ENCODE measurements around the gene PSME1.

Gene PSME1

DNA sequence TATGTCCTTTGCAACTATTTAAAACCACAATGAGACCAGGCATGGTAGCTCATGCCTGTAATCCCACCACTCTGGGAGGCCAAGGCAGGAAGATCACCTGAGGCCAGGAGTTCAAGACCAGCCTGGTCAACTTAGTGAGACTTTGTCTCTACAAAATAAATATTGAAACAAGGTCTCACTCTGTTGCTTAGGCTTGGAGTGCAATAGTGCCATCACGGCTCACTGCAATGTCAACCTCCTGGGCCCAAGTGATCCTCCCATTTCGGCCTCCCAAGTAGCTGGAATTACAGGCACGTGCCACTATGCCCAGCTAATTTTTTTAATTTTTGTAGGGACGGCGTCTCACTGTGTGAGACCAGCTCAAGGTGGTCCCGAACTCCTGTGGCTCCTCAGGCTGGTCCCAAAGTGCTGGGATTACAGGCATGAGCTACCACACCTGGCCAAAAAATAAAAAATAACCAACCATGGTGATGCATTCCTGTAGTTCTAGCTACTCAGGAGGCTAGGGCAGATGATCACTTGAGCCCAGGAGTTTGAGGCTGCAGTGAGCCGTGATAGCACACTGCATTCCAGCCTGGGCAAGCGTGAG lies 6.5 kb upstream of the PSME1 start:
- Histone ChIP-seq H3K27ac (ENCODE audit: poor library complexity, severe bottlenecking) (no peak overlapping the region), H3K36me3 (ENCODE audit: low read depth) (no peaks in the 10 kb centered on the region), H3K4me3 (ENCODE audit: severe bottlenecking) (no peak overlapping the region), H3K4me1 (ENCODE audit: insufficient read depth, poor library complexity, severe bottlenecking) (peaks cover 5% of the 10 kb centered on the region), H3K27me3 (ENCODE audit: insufficient read depth, poor library complexity, severe bottlenecking) (no peaks in the 10 kb centered on the region), H3K9me3 (ENCODE audit: severe bottlenecking) (no peaks in the 10 kb centered on the region)
- DNase-seq (ENCODE audit: low spot score) = no peak
- ATAC-seq (ENCODE audit: low read depth) = no peak
- TF ChIP-seq, protein P1, sequence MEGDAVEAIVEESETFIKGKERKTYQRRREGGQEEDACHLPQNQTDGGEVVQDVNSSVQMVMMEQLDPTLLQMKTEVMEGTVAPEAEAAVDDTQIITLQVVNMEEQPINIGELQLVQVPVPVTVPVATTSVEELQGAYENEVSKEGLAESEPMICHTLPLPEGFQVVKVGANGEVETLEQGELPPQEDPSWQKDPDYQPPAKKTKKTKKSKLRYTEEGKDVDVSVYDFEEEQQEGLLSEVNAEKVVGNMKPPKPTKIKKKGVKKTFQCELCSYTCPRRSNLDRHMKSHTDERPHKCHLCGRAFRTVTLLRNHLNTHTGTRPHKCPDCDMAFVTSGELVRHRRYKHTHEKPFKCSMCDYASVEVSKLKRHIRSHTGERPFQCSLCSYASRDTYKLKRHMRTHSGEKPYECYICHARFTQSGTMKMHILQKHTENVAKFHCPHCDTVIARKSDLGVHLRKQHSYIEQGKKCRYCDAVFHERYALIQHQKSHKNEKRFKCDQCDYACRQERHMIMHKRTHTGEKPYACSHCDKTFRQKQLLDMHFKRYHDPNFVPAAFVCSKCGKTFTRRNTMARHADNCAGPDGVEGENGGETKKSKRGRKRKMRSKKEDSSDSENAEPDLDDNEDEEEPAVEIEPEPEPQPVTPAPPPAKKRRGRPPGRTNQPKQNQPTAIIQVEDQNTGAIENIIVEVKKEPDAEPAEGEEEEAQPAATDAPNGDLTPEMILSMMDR (IDR thresholded peaks at IDR 0.05; ENCODE audit: poor library complexity, severe bottlenecking) = no peak

DNA sequence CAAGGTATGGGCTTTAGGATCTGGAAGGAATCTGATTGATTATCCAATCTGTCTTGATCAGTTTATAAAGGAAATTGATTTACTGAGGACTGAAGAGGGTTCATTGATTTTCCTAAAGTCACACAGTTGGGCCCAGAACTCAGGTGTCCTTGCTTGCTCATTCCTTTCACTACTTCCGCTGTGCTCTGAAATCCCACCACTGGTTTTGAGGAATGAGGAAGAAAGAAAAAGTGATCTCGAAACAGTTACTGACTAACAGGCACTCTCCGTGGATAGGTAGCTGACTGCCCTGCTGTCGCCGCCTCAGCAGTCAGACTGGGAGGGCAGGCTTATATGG lies 5.6 kb upstream of the PSME1 start, which contains the start of gene FITM1:
FITM1 (plus strand) TSS at position 280 of the 337 bp plus-strand sequence. CDS start 905 bp downstream, outside the sequence.
- H3K27me3 ChIP-seq (ENCODE audit: insufficient read depth, poor library complexity, severe bottlenecking) = no peaks in the 10 kb centered on the region
- peaks cover 5% of the 10 kb centered on the region for H3K4me1 ChIP-seq (ENCODE audit: insufficient read depth, poor library complexity, severe bottlenecking)
- DNase-seq (ENCODE audit: low spot score) = no peak
- TF ChIP-seq, protein P1 (IDR thresholded peaks at IDR 0.05; ENCODE audit: poor library complexity, severe bottlenecking) = no peak
- H3K27ac ChIP-seq (ENCODE audit: poor library complexity, severe bottlenecking) = no peak within 1 kb of the TSS
- ATAC-seq (ENCODE audit: low read depth) = no peak
- H3K4me3 ChIP-seq (ENCODE audit: severe bottlenecking) = no peak within 1 kb of the TSS
- no peaks in the 10 kb centered on the region for H3K9me3 ChIP-seq (ENCODE audit: severe bottlenecking)
- H3K36me3 ChIP-seq (ENCODE audit: low read depth) = no peaks in the 10 kb centered on the region

DNA sequence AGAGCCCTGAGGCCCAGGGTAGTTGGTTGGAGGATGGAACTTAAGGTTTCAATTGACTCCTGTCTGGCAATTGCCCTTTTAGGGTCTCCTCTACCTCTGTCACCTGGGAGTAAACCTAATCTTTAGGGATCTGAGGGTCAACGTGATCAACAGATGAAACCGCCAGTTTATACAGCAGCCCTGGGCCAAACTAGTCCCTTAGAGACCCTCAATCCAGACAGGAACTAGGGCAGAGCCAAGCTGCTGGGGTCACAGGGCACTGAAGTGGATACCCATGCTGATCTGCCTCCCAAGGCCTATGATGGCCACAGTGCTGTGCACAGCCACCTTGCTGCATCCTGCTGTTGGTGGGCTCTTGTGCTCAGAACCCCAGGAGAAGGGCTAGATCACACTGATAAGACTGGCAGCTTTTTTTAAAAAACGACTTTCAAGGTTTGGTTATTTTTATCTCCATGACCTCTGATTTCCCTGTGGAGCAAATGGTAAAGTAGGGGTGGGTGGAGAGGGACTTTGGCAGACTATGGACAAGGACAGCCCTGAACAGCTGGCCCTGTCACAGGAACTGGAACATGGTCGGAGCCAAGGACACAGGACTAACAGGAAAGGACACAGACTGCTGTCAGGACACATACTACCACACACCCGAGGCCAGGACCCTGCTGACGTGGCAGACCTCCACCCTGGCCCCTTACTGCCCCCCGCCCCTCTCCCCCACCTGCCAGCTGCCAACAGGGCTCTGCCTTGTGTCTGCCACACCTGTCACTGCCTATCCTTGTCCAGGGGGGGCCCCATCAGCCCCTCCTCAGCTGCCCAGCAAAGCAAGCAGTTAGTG lies 5.1 kb upstream of the PSME1 start:
- TF ChIP-seq, protein P1 (IDR thresholded peaks at IDR 0.05; ENCODE audit: poor library complexity, severe bottlenecking) = no peak
- no peaks in the 10 kb centered on the region for H3K9me3 ChIP-seq (ENCODE audit: severe bottlenecking)
- H3K4me1 ChIP-seq (ENCODE audit: insufficient read depth, poor library complexity, severe bottlenecking) = peaks cover 5% of the 10 kb centered on the region
- DNase-seq (ENCODE audit: low spot score) (no peak), ATAC-seq (ENCODE audit: low read depth) (no peak)
- H3K4me3 ChIP-seq (ENCODE audit: severe bottlenecking) = no peak overlapping the region
- no peak overlapping the region for H3K27ac ChIP-seq (ENCODE audit: poor library complexity, severe bottlenecking)
- H3K36me3 ChIP-seq (ENCODE audit: low read depth) = no peaks in the 10 kb centered on the region
- H3K27me3 ChIP-seq (ENCODE audit: insufficient read depth, poor library complexity, severe bottlenecking) = no peaks in the 10 kb centered on the region

DNA sequence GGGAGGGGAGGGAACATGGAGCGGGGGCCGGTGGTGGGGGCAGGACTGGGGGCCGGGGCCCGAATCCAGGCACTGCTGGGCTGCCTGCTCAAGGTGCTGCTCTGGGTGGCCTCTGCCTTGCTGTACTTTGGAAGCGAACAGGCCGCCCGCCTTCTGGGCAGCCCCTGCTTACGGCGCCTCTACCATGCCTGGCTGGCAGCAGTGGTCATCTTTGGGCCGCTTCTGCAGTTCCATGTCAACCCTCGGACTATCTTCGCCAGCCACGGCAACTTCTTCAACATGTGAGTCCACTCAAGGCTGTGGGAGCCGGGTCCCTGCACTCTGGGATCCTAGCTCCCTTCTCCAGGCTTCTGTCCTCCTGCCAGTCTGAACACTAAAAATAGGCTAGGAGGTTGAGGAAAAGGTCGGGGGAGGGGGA lies 4.4 kb upstream of the PSME1 start:
- H3K27ac ChIP-seq (ENCODE audit: poor library complexity, severe bottlenecking) = no peak overlapping the region
- TF ChIP-seq, protein P1 (IDR thresholded peaks at IDR 0.05; ENCODE audit: poor library complexity, severe bottlenecking) = no peak
- no peak overlapping the region for H3K4me3 ChIP-seq (ENCODE audit: severe bottlenecking)
- ATAC-seq (ENCODE audit: low read depth) = no peak
- no peak for DNase-seq (ENCODE audit: low spot score)
- peaks cover 5% of the 10 kb centered on the region for H3K4me1 ChIP-seq (ENCODE audit: insufficient read depth, poor library complexity, severe bottlenecking)
- no peaks in the 10 kb centered on the region for H3K36me3 ChIP-seq (ENCODE audit: low read depth)
- H3K9me3 ChIP-seq (ENCODE audit: severe bottlenecking) = no peaks in the 10 kb centered on the region
- H3K27me3 ChIP-seq (ENCODE audit: insufficient read depth, poor library complexity, severe bottlenecking) = no peaks in the 10 kb centered on the region

All from RWPE2 (cell line).